ENCODE data around the gene PAQR8.

GRCh38 chr6:52389264-52389625 is 27.3 kb downstream of the PAQR8 start:
- no peak for TF ChIP-seq CTCF (conservative IDR thresholded peaks at IDR 0.05)
- TF ChIP-seq ZFX (IDR thresholded peaks at IDR 0.05): no peak

All from C4-2B (cell line).